Glutamatergic neuron (in vitro differentiated cells): ENCODE results near the gene CTTNBP2. TPM values are rescaled to one million over a fixed set of nuclear protein-coding genes. Genes with fewer than 3 reads are reported as not detected.

Experiments
- DNase-seq: peaks from one replicate; pipeline ENCODE4 v3.0.0; 2022
- H3K27ac Mint-ChIP-seq: one replicate; pipeline ENCODE4 v1.8.0; 2020; ENCODE audit warnings: mild to moderate bottlenecking, mixed read lengths, inconsistent platforms; ENCODE audit not compliant: unreplicated experiment
- H3K27me3 Mint-ChIP-seq: one replicate; pipeline ENCODE4 v1.8.0; 2020; ENCODE audit warnings: mild to moderate bottlenecking, moderate library complexity, mixed read lengths, inconsistent platforms; ENCODE audit not compliant: unreplicated experiment
- H3K36me3 Mint-ChIP-seq: one replicate; pipeline ENCODE4 v1.8.0; 2020; ENCODE audit warnings: mild to moderate bottlenecking, mixed read lengths, inconsistent platforms; ENCODE audit not compliant: unreplicated experiment
- H3K4me1 Mint-ChIP-seq: one replicate; pipeline ENCODE4 v1.8.0; 2020; ENCODE audit warnings: mild to moderate bottlenecking, low read depth, mixed read lengths, inconsistent platforms; ENCODE audit not compliant: unreplicated experiment
- H3K4me3 Mint-ChIP-seq: one replicate; pipeline ENCODE4 v1.8.0; 2020; ENCODE audit warnings: mild to moderate bottlenecking, mixed read lengths, inconsistent platforms; ENCODE audit not compliant: unreplicated experiment
- H3K9me3 Mint-ChIP-seq: one replicate; pipeline ENCODE4 v1.8.0; 2020; ENCODE audit warnings: mild to moderate bottlenecking, moderate library complexity, mixed read lengths, inconsistent platforms; ENCODE audit not compliant: unreplicated experiment
- total RNA-seq: library from RNA; stranded (reverse); fragmentation: NEBNext Ultra II Directional; extraction: Animal tissue kit (Norgen Biotek cat#: 25700); gene quantifications from one replicate; pipeline ENCODE4 v1.2.1, GENCODE V29; 2021; ENCODE audit not compliant: unreplicated experiment
- TF ChIP-seq, protein P1 (sequence below): fragments of 200-600 bp; sonication (generic); IDR thresholded peaks from one replicate; pipeline ENCODE4 v1.5.0; 2021; ENCODE audit not compliant: partially characterized antibody, unreplicated experiment

The CTTNBP2 gene
- total RNA-seq, 1 donor from 2014 or later = 22.2 TPM

GRCh38 chr7:117785431-117785830, 87.8 kb downstream of the CTTNBP2 start:
- TF ChIP-seq, protein P1, sequence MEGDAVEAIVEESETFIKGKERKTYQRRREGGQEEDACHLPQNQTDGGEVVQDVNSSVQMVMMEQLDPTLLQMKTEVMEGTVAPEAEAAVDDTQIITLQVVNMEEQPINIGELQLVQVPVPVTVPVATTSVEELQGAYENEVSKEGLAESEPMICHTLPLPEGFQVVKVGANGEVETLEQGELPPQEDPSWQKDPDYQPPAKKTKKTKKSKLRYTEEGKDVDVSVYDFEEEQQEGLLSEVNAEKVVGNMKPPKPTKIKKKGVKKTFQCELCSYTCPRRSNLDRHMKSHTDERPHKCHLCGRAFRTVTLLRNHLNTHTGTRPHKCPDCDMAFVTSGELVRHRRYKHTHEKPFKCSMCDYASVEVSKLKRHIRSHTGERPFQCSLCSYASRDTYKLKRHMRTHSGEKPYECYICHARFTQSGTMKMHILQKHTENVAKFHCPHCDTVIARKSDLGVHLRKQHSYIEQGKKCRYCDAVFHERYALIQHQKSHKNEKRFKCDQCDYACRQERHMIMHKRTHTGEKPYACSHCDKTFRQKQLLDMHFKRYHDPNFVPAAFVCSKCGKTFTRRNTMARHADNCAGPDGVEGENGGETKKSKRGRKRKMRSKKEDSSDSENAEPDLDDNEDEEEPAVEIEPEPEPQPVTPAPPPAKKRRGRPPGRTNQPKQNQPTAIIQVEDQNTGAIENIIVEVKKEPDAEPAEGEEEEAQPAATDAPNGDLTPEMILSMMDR = no peak
- no peaks in the 10 kb centered on the region for H3K27me3 Mint-ChIP-seq
- H3K4me3 Mint-ChIP-seq = no peak overlapping the region
- no peak for DNase-seq
- peaks cover 21% of the 10 kb centered on the region for H3K4me1 Mint-ChIP-seq
- no peak overlapping the region for H3K27ac Mint-ChIP-seq
- H3K36me3 Mint-ChIP-seq = no peaks in the 10 kb centered on the region
- H3K9me3 Mint-ChIP-seq = no peaks in the 10 kb centered on the region

DNA sequence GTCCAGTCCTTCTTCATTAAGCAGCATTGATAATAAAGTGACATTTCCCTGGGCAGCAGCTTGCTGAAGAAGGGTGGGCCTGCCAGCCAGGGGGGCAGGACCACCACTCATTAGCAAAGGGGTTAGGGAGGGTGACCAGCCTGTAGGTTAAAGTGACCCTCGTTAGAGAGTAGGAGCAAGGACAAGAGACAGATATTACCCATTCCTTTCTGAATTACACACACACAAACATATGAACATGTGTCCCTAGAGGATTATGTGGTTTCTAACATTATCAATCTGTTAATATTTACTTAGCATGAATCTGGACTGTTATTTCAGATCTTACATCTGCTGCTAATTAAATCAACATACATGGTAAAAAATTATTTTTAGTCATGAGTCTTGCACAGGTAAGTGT, 88.9 kb downstream of the CTTNBP2 start:
- Mint-ChIP-seq H3K27ac (no peak overlapping the region), H3K4me1 (peaks cover 15% of the 10 kb centered on the region), H3K36me3 (no peaks in the 10 kb centered on the region), H3K4me3 (no peak overlapping the region), H3K9me3 (no peaks in the 10 kb centered on the region), H3K27me3 (no peaks in the 10 kb centered on the region)
- TF ChIP-seq, protein P1 = no peak
- no peak for DNase-seq

DNA sequence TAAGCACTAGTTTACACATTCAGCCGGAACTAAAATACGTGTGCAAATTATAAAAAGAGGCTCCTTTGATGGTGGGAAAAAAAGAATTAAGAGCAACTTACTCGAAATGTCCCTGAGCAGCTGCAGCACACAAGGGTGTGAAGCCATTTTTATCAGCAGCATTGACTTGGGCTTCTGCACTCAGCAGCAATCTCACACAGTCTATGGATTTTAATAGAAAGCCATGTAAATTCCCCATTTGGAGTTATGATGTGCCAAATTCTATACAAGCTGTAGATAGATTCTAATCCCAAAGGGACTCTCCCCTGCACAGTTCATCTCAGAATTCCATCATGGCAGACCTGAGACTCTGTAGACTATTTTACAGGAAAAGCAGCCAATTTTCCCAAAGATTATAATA, 90.5 kb downstream of the CTTNBP2 start:
- Mint-ChIP-seq H3K27ac (no peak overlapping the region), H3K9me3 (no peaks in the 10 kb centered on the region), H3K4me3 (no peak overlapping the region), H3K4me1 (peaks cover 15% of the 10 kb centered on the region), H3K27me3 (no peaks in the 10 kb centered on the region), H3K36me3 (no peaks in the 10 kb centered on the region)
- TF ChIP-seq, protein P1 = no peak
- DNase-seq = no peak

GRCh38 chr7:117781707-117782106, 91.5 kb downstream of the CTTNBP2 start:
- Mint-ChIP-seq H3K4me3 (no peak overlapping the region), H3K9me3 (no peaks in the 10 kb centered on the region), H3K27ac (no peak overlapping the region), H3K36me3 (no peaks in the 10 kb centered on the region), H3K4me1 (peaks cover 12% of the 10 kb centered on the region), H3K27me3 (no peaks in the 10 kb centered on the region)
- TF ChIP-seq, protein P1 = no peak
- no peak for DNase-seq

DNA sequence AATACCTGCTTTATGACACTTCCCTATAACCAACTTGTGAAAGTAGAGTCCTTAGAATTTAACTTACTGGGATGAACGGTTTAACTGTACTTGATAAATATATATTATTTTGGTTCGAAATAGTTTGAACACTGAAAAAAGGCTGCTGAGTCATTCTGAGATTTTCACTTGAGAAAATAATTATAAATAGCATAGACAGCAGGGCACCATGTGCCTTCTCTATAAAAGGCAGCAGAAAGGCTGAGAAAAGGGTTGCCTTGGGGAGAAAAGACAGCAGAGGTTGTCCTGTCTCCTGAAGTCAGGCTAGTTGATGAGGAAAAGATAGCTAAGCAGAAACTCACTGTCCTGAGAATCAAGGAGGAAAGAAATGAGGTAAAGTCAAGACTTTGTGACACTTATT, 92.4 kb downstream of the CTTNBP2 start:
- TF ChIP-seq, protein P1 = no peak
- Mint-ChIP-seq H3K27me3 (peaks cover 2% of the 10 kb centered on the region), H3K36me3 (no peaks in the 10 kb centered on the region), H3K4me1 (peaks cover 12% of the 10 kb centered on the region), H3K27ac (no peak overlapping the region), H3K4me3 (no peak overlapping the region), H3K9me3 (no peaks in the 10 kb centered on the region)
- DNase-seq = no peak
